HG02938 (cell line): ENCODE measurements around the gene BMP10.

Source experiments
- ATAC-seq: cut with Tn5 transposase; IDR thresholded peaks from one replicate; pipeline ENCODE4 v1.9.1; 2021; ENCODE audit warnings: mild to moderate bottlenecking, moderate library complexity; ENCODE audit not compliant: unreplicated experiment

Gene BMP10

GRCh38 chr2:68855550-68855949 is 15.6 kb downstream of the BMP10 start:
- no peak for ATAC-seq

GRCh38 chr2:68854476-68854875 is 16.7 kb downstream of the BMP10 start:
- ATAC-seq: no peak

- no peak for ATAC-seq
These were observed 17.3 kb downstream of the BMP10 start for GRCh38 chr2:68853915-68854314.

- ATAC-seq: no peak
These were observed 18.2 kb downstream of the BMP10 start for GRCh38 chr2:68853035-68853434.

- no peak for ATAC-seq
These were observed 20.7 kb downstream of the BMP10 start for GRCh38 chr2:68850524-68850923.

GRCh38 chr2:68849579-68850030 is 21.6 kb downstream of the BMP10 start:
- ATAC-seq: no peak

- no peak for ATAC-seq
These were observed 23.4 kb downstream of the BMP10 start for GRCh38 chr2:68847751-68848150.

- no peak for ATAC-seq
These were observed 25.1 kb downstream of the BMP10 start for GRCh38 chr2:68846091-68846490.

- no peak for ATAC-seq
These were observed 26.2 kb downstream of the BMP10 start for GRCh38 chr2:68845043-68845442.

- ATAC-seq: no peak
These were observed 31.9 kb downstream of the BMP10 start for GRCh38 chr2:68839260-68839833.

- no peak for ATAC-seq
These were observed 32.6 kb downstream of the BMP10 start for GRCh38 chr2:68838641-68839040.

GRCh38 chr2:68837861-68838341 is 33.3 kb downstream of the BMP10 start:
- peak; percentile 66 for ATAC-seq

GRCh38 chr2:68837164-68837860 is 33.9 kb downstream of the BMP10 start:
- ATAC-seq: no peak

GRCh38 chr2:68835621-68836020 is 35.6 kb downstream of the BMP10 start:
- no peak for ATAC-seq

- ATAC-seq: no peak
These were observed 36.3 kb downstream of the BMP10 start for GRCh38 chr2:68834737-68835376.

- ATAC-seq: no peak
These were observed 38.0 kb downstream of the BMP10 start for GRCh38 chr2:68833162-68833561.

GRCh38 chr2:68832233-68832869 is 38.8 kb downstream of the BMP10 start:
- peak; percentile 82 for ATAC-seq

GRCh38 chr2:68831686-68832232 is 39.4 kb downstream of the BMP10 start:
- no peak for ATAC-seq

GRCh38 chr2:68829749-68830148 is 41.4 kb downstream of the BMP10 start:
- no peak for ATAC-seq

GRCh38 chr2:68828887-68829708 is 42.1 kb downstream of the BMP10 start:
- no peak for ATAC-seq
